K562 (cell line): ENCODE measurements around the gene CSE1L. TPM values are rescaled to one million over a fixed set of nuclear protein-coding genes. Genes with fewer than 3 reads are reported as not detected.

Experiments
- CHD7 ChIP-seq: fragments of 200-600 bp; sonication (generic); IDR thresholded peaks from one replicate; pipeline ENCODE4 v1.6.1; 2012; ENCODE audit warnings: mild to moderate bottlenecking, low read depth, low read length, inconsistent platforms
- CXXC5 ChIP-seq: fragments of 250-450 bp; sonication (Bioruptor Pico); IDR thresholded peaks from 2 replicates; pipeline ENCODE4 v1.8.0; 2022; ENCODE audit warnings: inconsistent platforms, mild to moderate bottlenecking, moderate library complexity
- FOXA3 ChIP-seq, 2 experiments: fragments of 450-650 bp in 1 of 2; sonication (generic) in 1 of 2; formaldehyde crosslinking; IDR thresholded peaks in 1 of 2; conservative IDR thresholded peaks in 1 of 2; 2 replicates each; pipeline versions ENCODE4 v1.4.0 to v1.8.0; 2020 to 2022; ENCODE audit warnings: mild to moderate bottlenecking in 2 of 2, missing genetic modification reagents in 1 of 2
- NFE2 ChIP-seq: IDR thresholded peaks from 2 replicates; pipeline ENCODE4 v1.6.1; 2014; ENCODE audit warnings: antibody characterized with exemption, low read depth
- NFE2L1 ChIP-seq: fragments of 450-650 bp; IDR thresholded peaks from 2 replicates; pipeline ENCODE4 v1.6.1; 2016; ENCODE audit warnings: missing genetic modification characterization, low read depth, mild to moderate bottlenecking, missing compliant biosample characterization, moderate library complexity, borderline replicate concordance
- NUFIP1 ChIP-seq: fragments of 450-650 bp; IDR thresholded peaks from 2 replicates; pipeline ENCODE4 v1.6.1; 2018; ENCODE audit not compliant: partially characterized antibody
- TBL1XR1 ChIP-seq, 2 experiments: IDR thresholded peaks; 2 replicates each; pipeline ENCODE4 v1.6.1; 2012; ENCODE audit warnings: improper control_type of control experiment in 2 of 2, low read length in 2 of 2, mild to moderate bottlenecking in 1 of 2
- TCF7L2 ChIP-seq: fragments of 150-350 bp; IDR thresholded peaks from 2 replicates; pipeline ENCODE4 v1.6.1; 2016; ENCODE audit warnings: low read depth, mild to moderate bottlenecking, low read length, moderate library complexity
- THRA ChIP-seq: fragments of 450-650 bp; IDR thresholded peaks from 2 replicates; pipeline ENCODE4 v1.6.1; 2017; ENCODE audit warnings: mild to moderate bottlenecking, moderate library complexity
- THRAP3 ChIP-seq: fragments of 450-650 bp; IDR thresholded peaks from 2 replicates; pipeline ENCODE4 v1.6.1; 2016; ENCODE audit warnings: mild to moderate bottlenecking, inconsistent platforms, borderline replicate concordance
- ZMIZ1 ChIP-seq, 2 experiments: fragments of 150-350 bp in 1 of 2; IDR thresholded peaks; 2 replicates each; pipeline ENCODE4 v1.6.1; 2012 to 2016; ENCODE audit warnings: low read depth in 2 of 2, low read length in 2 of 2, mild to moderate bottlenecking in 1 of 2, moderate library complexity in 1 of 2
- ZNF282 ChIP-seq: sonication (generic); formaldehyde crosslinking; IDR thresholded peaks from 2 replicates; pipeline ENCODE4 v1.8.1; 2023; ENCODE audit warnings: missing genetic modification reagents
- polyA plus RNA-seq, 8 experiments: library from polyadenylated mRNA; depleted of rRNA in 4 of 8; stranded (reverse) in 5 of 8; unstranded in 3 of 8; fragments of >200 nt; fragmentation: Nextera tagmentation in 2 of 8; fragmentation: Illumina TruSeq in 1 of 8; extraction: Ambion mirVana in 2 of 8; extraction: Trizol in 1 of 8; gene quantifications; 2 replicates each; pipeline versions ENCODE4 v1.2.1 to v1.2.3, GENCODE V29; 2011 to 2014; ENCODE audit warnings: inconsistent platforms in 1 of 8, missing spikeins in 1 of 8
- total RNA-seq, 7 experiments: library from RNA; depleted of rRNA in 6 of 7; stranded (reverse); fragments of >200 nt in 6 of 7; fragmentation: Illumina TruSeq in 2 of 7; extraction: Trizol in 2 of 7; gene quantifications; 2 replicates each; pipeline versions ENCODE4 v1.2.1 to v1.2.3, GENCODE V29; 2011 to 2021; ENCODE audit warnings: low replicate concordance in 1 of 7

Gene CSE1L
- total and polyA plus RNA-seq, 9 of the 15 experiments (the other 6 are each of a cell fraction or from before 2014, with no cell fraction given) = 138 to 280 (median 209) TPM

DNA sequence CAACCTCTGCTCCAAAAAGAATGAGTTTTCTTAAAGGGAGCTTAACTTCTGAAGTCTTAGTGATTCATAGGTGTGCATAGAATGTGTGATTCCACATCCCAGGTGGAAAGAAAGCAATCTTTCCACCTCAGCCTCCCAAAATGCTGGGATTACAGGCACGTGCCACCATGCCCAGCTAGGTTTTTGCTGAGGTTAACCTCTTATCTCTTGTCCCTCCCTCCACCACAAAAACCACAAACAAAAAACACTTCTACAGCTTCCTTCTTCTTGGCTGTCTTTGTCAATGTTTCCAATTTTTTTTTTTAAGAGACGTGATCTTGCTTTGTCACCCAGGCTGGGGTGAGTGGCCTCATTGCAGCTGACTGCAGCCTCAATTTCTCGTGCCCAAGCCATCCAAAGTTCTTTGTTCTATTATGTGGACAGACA lies 8.1 kb upstream of the CSE1L start (continued):
- no peak for TF ChIP-seq THRA
- TF ChIP-seq CHD7 = no peak
- TF ChIP-seq THRAP3 = no peak
- no peak for TF ChIP-seq FOXA3 (CRISPR knock-in tag; conservative IDR thresholded peaks at IDR 0.05 in 1 of 2, IDR thresholded peaks at IDR 0.05 in 1 of 2)
- TF ChIP-seq TBL1XR1 (IDR thresholded peaks at IDR 0.05; ENCODE audit: low read length in 2 of 2) = peak in 1 of 2 experiments; percentile 77; a peak in 2 of 4 replicates
- peak; percentile 27; the same call in 1 of the 2 replicates for TF ChIP-seq CXXC5 (CRISPR knock-in tag)
- TF ChIP-seq NFE2L1 = no peak
- peak in 1 of 2 experiments; percentile 60; a peak in 1 of 4 replicates for TF ChIP-seq ZMIZ1 (IDR thresholded peaks at IDR 0.05; ENCODE audit: low read depth in 2 of 2, low read length in 2 of 2)
- TF ChIP-seq TCF7L2 = no peak
- TF ChIP-seq NUFIP1 = no peak
- peak; percentile 85 for TF ChIP-seq NFE2
- TF ChIP-seq ZNF282 (CRISPR knock-in tag) = no peak
